Liver (tissue), 9 donors: ENCODE data around the gene PDILT. TPM values are rescaled to one million over a fixed set of nuclear protein-coding genes. Genes with fewer than 3 reads are reported as not detected.

Source experiments
- DNase-seq: peaks from one replicate; pipeline ENCODE4 v3.0.0-alpha.2; 2017; ENCODE audit warnings: low spot score
- H3K27ac ChIP-seq, 2 donors: one replicate each; pipeline ENCODE4 v1.7.0; 2013; ENCODE audit warnings: inconsistent platforms in 2 of 2, low read length in 2 of 2, control low read depth in 1 of 2, low read depth in 1 of 2, mild to moderate bottlenecking in 1 of 2
- H3K27me3 ChIP-seq, 4 donors: one replicate each; pipeline versions ENCODE4 v1.6.1 to v1.7.0; 2013; ENCODE audit warnings: low read length in 3 of 4, inconsistent platforms in 1 of 4, mild to moderate bottlenecking in 1 of 4, moderate library complexity in 1 of 4; ENCODE audit not compliant: control insufficient read depth in 4 of 4, insufficient read depth in 4 of 4
- H3K36me3 ChIP-seq, 4 donors: one replicate each; pipeline versions ENCODE4 v1.6.1 to v1.7.0; 2013; ENCODE audit warnings: low read length in 3 of 4, mild to moderate bottlenecking in 3 of 4, low read depth in 1 of 4, moderate library complexity in 1 of 4; ENCODE audit not compliant: control insufficient read depth in 4 of 4, insufficient read depth in 3 of 4
- H3K4me1 ChIP-seq, 4 donors: one replicate each; pipeline versions ENCODE4 v1.6.1 to v1.7.0; 2013; ENCODE audit warnings: low read length in 3 of 4, mild to moderate bottlenecking in 3 of 4, moderate library complexity in 1 of 4; ENCODE audit not compliant: control insufficient read depth in 4 of 4, insufficient read depth in 4 of 4
- H3K4me3 ChIP-seq, 3 donors: one replicate each; pipeline versions ENCODE4 v1.6.1 to v1.7.0; 2013; ENCODE audit warnings: low read length in 3 of 3, control low read depth in 1 of 3, low read depth in 1 of 3, mild to moderate bottlenecking in 1 of 3
- H3K9ac ChIP-seq, 2 donors: one replicate each; pipeline ENCODE4 v1.7.0; 2013; ENCODE audit warnings: low read length in 2 of 2, mild to moderate bottlenecking in 2 of 2, moderate library complexity in 2 of 2, control low read depth in 1 of 2, low read depth in 1 of 2
- H3K9me3 ChIP-seq, 4 donors: one replicate each; pipeline versions ENCODE4 v1.6.1 to v1.7.0; 2013; ENCODE audit warnings: low read length in 3 of 4; ENCODE audit not compliant: control insufficient read depth in 4 of 4
- ATF3 ChIP-seq: IDR thresholded peaks from 2 replicates; pipeline ENCODE4 v1.6.1; 2016; ENCODE audit warnings: antibody characterized with exemption
- EGR1 ChIP-seq, 2 donors: IDR thresholded peaks; 2 replicates each; pipeline ENCODE4 v1.6.1; 2016 to 2018; ENCODE audit warnings: antibody characterized with exemption in 2 of 2, low read depth in 2 of 2
- FOXA1 ChIP-seq: IDR thresholded peaks from 2 replicates; pipeline ENCODE4 v1.6.1; 2016; ENCODE audit warnings: antibody characterized with exemption
- FOXA2 ChIP-seq: IDR thresholded peaks from 2 replicates; pipeline ENCODE4 v1.6.1; 2016; ENCODE audit warnings: antibody characterized with exemption
- GABPA ChIP-seq, 2 donors: IDR thresholded peaks in 1 of 2; conservative IDR thresholded peaks in 1 of 2; 2 replicates each; pipeline ENCODE4 v1.6.1; 2016; ENCODE audit warnings: antibody characterized with exemption in 2 of 2, mild to moderate bottlenecking in 1 of 2, moderate library complexity in 1 of 2
- HNF4A ChIP-seq, 2 donors: conservative IDR thresholded peaks; 2 replicates each; pipeline ENCODE4 v1.6.1; 2016; ENCODE audit warnings: antibody characterized with exemption in 2 of 2, mild to moderate bottlenecking in 2 of 2
- HNF4G ChIP-seq: IDR thresholded peaks from 2 replicates; pipeline ENCODE4 v1.6.1; 2016; ENCODE audit warnings: antibody characterized with exemption
- JUND ChIP-seq, 2 donors: IDR thresholded peaks; 2 replicates each; pipeline ENCODE4 v1.6.1; 2016; ENCODE audit warnings: antibody characterized with exemption in 2 of 2
- MAX ChIP-seq: IDR thresholded peaks from 2 replicates; pipeline ENCODE4 v1.6.1; 2016; ENCODE audit warnings: antibody characterized with exemption
- NR2F2 ChIP-seq: IDR thresholded peaks from 2 replicates; pipeline ENCODE4 v1.6.1; 2016; ENCODE audit warnings: antibody characterized with exemption
- RAD21 ChIP-seq, 2 donors: IDR thresholded peaks; 2 replicates each; pipeline ENCODE4 v1.6.1; 2016; ENCODE audit warnings: antibody characterized with exemption in 2 of 2, mild to moderate bottlenecking in 2 of 2
- RXRA ChIP-seq, 2 donors: IDR thresholded peaks; 2 replicates each; pipeline ENCODE4 v1.6.1; 2017 to 2018; ENCODE audit warnings: antibody characterized with exemption in 2 of 2, mild to moderate bottlenecking in 1 of 2
- SP1 ChIP-seq: IDR thresholded peaks from 2 replicates; pipeline ENCODE4 v1.6.1; 2018; ENCODE audit warnings: antibody characterized with exemption, mild to moderate bottlenecking
- TAF1 ChIP-seq: conservative IDR thresholded peaks from 2 replicates; pipeline ENCODE4 v1.6.1; 2016; ENCODE audit warnings: antibody characterized with exemption, mild to moderate bottlenecking
- YY1 ChIP-seq: IDR thresholded peaks from 2 replicates; pipeline ENCODE4 v1.6.1; 2016; ENCODE audit warnings: antibody characterized with exemption, mild to moderate bottlenecking
- WGBS: extraction: QIAGEN DNeasy Blood & Tissue Kit; methylation state at CpG from one replicate; pipeline ENCODE4 v1.1.7; 2013; 5-methylcytosine and 5-hydroxymethylcytosine counted together
- polyA plus RNA-seq, 2 donors: library from polyadenylated mRNA; stranded (reverse) in 1 of 2; unstranded in 1 of 2; fragments of 200-250 nt in 1 of 2; fragments of >200 nt in 1 of 2; fragmentation: Nextera tagmentation in 1 of 2; extraction: Ambion mirVana in 1 of 2; gene quantifications; one replicate each; pipeline versions ENCODE4 v1.2.1 to v1.2.3, GENCODE V29; 2013 to 2015
- total RNA-seq, 2 donors: library from RNA; depleted of rRNA; stranded (reverse); fragments of >200 nt; gene quantifications; one replicate each; pipeline ENCODE4 v1.2.3, GENCODE V29; 2014
- TF ChIP-seq, protein P1 (sequence below): fragments of 150-350 bp; IDR thresholded peaks from 2 replicates; pipeline ENCODE4 v1.5.1; 2017; ENCODE audit warnings: improper control_type of control experiment, low read depth, low read length; ENCODE audit not compliant: missing input control
- TF ChIP-seq, protein P2 (sequence below): IDR thresholded peaks from 2 replicates; pipeline ENCODE4 v1.6.1; 2016; ENCODE audit warnings: antibody characterized with exemption, mild to moderate bottlenecking
- TF ChIP-seq, protein P3 (sequence below): IDR thresholded peaks from 2 replicates; pipeline ENCODE4 v1.6.1; 2016; ENCODE audit warnings: antibody characterized with exemption
- donor health status: healthy.
- donor health status: healthy.
- donor health status: healthy.
- donor health status: healthy.
- donor health status: healthy.

Gene PDILT
- total and polyA plus RNA-seq, 4 donors, result not detected

- H3K9ac ChIP-seq, result no peak overlapping the region
- H3K4me1 ChIP-seq, result no peaks in the 10 kb centered on the region
- 89% methylated on average over 5 of the region's 5 CpGs for WGBS
- H3K27me3 ChIP-seq, result no peaks in the 10 kb centered on the region
- H3K4me3 ChIP-seq, result no peak overlapping the region
- no peaks in the 10 kb centered on the region for H3K36me3 ChIP-seq
- no peak overlapping the region for H3K27ac ChIP-seq
- no peaks in the 10 kb centered on the region for H3K9me3 ChIP-seq
- no peak for DNase-seq
- TF ChIP-seq YY1 (no peak), TAF1 (no peak), HNF4G (no peak), HNF4A (conservative IDR thresholded peaks at IDR 0.05) (no peak), FOXA1 (no peak), GABPA (IDR thresholded peaks at IDR 0.05 in 1 of 2, conservative IDR thresholded peaks at IDR 0.05 in 1 of 2) (no peak), RXRA (IDR thresholded peaks at IDR 0.05) (no peak), ATF3 (no peak), FOXA2 (no peak), JUND (IDR thresholded peaks at IDR 0.05) (no peak), NR2F2 (no peak), SP1 (no peak), MAX (no peak)
- TF ChIP-seq, protein P1, sequence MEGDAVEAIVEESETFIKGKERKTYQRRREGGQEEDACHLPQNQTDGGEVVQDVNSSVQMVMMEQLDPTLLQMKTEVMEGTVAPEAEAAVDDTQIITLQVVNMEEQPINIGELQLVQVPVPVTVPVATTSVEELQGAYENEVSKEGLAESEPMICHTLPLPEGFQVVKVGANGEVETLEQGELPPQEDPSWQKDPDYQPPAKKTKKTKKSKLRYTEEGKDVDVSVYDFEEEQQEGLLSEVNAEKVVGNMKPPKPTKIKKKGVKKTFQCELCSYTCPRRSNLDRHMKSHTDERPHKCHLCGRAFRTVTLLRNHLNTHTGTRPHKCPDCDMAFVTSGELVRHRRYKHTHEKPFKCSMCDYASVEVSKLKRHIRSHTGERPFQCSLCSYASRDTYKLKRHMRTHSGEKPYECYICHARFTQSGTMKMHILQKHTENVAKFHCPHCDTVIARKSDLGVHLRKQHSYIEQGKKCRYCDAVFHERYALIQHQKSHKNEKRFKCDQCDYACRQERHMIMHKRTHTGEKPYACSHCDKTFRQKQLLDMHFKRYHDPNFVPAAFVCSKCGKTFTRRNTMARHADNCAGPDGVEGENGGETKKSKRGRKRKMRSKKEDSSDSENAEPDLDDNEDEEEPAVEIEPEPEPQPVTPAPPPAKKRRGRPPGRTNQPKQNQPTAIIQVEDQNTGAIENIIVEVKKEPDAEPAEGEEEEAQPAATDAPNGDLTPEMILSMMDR, result no peak
- TF ChIP-seq, protein P2, sequence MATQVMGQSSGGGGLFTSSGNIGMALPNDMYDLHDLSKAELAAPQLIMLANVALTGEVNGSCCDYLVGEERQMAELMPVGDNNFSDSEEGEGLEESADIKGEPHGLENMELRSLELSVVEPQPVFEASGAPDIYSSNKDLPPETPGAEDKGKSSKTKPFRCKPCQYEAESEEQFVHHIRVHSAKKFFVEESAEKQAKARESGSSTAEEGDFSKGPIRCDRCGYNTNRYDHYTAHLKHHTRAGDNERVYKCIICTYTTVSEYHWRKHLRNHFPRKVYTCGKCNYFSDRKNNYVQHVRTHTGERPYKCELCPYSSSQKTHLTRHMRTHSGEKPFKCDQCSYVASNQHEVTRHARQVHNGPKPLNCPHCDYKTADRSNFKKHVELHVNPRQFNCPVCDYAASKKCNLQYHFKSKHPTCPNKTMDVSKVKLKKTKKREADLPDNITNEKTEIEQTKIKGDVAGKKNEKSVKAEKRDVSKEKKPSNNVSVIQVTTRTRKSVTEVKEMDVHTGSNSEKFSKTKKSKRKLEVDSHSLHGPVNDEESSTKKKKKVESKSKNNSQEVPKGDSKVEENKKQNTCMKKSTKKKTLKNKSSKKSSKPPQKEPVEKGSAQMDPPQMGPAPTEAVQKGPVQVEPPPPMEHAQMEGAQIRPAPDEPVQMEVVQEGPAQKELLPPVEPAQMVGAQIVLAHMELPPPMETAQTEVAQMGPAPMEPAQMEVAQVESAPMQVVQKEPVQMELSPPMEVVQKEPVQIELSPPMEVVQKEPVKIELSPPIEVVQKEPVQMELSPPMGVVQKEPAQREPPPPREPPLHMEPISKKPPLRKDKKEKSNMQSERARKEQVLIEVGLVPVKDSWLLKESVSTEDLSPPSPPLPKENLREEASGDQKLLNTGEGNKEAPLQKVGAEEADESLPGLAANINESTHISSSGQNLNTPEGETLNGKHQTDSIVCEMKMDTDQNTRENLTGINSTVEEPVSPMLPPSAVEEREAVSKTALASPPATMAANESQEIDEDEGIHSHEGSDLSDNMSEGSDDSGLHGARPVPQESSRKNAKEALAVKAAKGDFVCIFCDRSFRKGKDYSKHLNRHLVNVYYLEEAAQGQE, result no peak
- TF ChIP-seq, protein P3, sequence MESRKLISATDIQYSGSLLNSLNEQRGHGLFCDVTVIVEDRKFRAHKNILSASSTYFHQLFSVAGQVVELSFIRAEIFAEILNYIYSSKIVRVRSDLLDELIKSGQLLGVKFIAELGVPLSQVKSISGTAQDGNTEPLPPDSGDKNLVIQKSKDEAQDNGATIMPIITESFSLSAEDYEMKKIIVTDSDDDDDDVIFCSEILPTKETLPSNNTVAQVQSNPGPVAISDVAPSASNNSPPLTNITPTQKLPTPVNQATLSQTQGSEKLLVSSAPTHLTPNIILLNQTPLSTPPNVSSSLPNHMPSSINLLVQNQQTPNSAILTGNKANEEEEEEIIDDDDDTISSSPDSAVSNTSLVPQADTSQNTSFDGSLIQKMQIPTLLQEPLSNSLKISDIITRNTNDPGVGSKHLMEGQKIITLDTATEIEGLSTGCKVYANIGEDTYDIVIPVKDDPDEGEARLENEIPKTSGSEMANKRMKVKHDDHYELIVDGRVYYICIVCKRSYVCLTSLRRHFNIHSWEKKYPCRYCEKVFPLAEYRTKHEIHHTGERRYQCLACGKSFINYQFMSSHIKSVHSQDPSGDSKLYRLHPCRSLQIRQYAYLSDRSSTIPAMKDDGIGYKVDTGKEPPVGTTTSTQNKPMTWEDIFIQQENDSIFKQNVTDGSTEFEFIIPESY, result no peak
Measured at GRCh38 chr16:20331635-20332034, 72.9 kb downstream of the PDILT start.

GRCh38 chr16:20329392-20330138 lies 75.0 kb downstream of the PDILT start:
- Histone ChIP-seq H3K4me1 (no peaks in the 10 kb centered on the region), H3K9ac (no peak overlapping the region), H3K4me3 (no peak overlapping the region), H3K36me3 (no peaks in the 10 kb centered on the region), H3K9me3 (no peaks in the 10 kb centered on the region), H3K27ac (no peak overlapping the region), H3K27me3 (no peaks in the 10 kb centered on the region)
- no peak for DNase-seq
- 83% methylated on average over 5 of the region's 5 CpGs for WGBS
- TF ChIP-seq GABPA (IDR thresholded peaks at IDR 0.05 in 1 of 2, conservative IDR thresholded peaks at IDR 0.05 in 1 of 2) (no peak), JUND (IDR thresholded peaks at IDR 0.05) (no peak), SP1 (no peak), EGR1 (IDR thresholded peaks at IDR 0.05; ENCODE audit: low read depth in 2 of 2) (no peak), FOXA1 (no peak), RXRA (IDR thresholded peaks at IDR 0.05) (no peak), NR2F2 (no peak), HNF4A (conservative IDR thresholded peaks at IDR 0.05) (no peak), RAD21 (IDR thresholded peaks at IDR 0.05) (no peak), ATF3 (no peak), FOXA2 (no peak)
- TF ChIP-seq, protein P2, result no peak
